Nephron progenitor cell (in vitro differentiated cells): Measurements from ENCODE around the gene RAMP3.

Experiments used
- DNase-seq: peaks from one replicate; pipeline ENCODE4 v3.0.0; 2021
- H3K27ac Mint-ChIP-seq: 2 replicates; pipeline ENCODE4 v1.8.0; 2021; ENCODE audit warnings: mild to moderate bottlenecking, moderate library complexity, mixed read lengths
- H3K27me3 Mint-ChIP-seq: 2 replicates; pipeline ENCODE4 v1.8.0; 2021; ENCODE audit warnings: mild to moderate bottlenecking, low read depth, mixed read lengths; ENCODE audit not compliant: poor library complexity
- H3K36me3 Mint-ChIP-seq: 2 replicates; pipeline ENCODE4 v1.8.0; 2021; ENCODE audit warnings: low read depth, mixed read lengths
- H3K4me1 Mint-ChIP-seq: 2 replicates; pipeline ENCODE4 v1.8.0; 2021; ENCODE audit warnings: mixed read lengths
- H3K4me3 Mint-ChIP-seq: 2 replicates; pipeline ENCODE4 v1.8.0; 2021; ENCODE audit warnings: mild to moderate bottlenecking, moderate library complexity, mixed read lengths
- H3K9me3 Mint-ChIP-seq: 2 replicates; pipeline ENCODE4 v1.8.0; 2021; ENCODE audit warnings: mild to moderate bottlenecking, moderate library complexity, mixed read lengths
- TF ChIP-seq, protein P1 (sequence below): fragments of 200-600 bp; sonication (generic); IDR thresholded peaks from 2 replicates; pipeline ENCODE4 v1.5.0; 2021; ENCODE audit warnings: antibody characterized with exemption

The RAMP3 gene

DNA sequence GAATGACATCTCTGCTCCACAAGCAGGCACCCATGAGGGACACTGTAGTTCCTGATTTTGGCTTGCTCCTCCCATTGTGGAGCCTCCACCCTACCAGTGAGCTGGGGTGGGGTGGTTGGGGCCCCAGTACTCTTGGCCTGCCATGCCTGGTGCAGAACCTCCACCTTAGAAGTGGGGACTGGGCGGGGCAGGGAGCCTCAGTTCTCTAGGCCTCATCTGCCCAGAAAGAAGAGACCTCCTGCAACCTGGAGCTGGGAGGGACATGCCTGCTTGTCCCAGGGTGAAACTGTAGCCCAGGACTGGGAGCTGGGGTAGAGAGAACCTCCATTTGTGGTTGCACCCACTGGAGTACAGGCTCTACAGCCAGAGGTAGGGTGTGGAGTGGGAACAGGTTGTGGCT is 14.4 kb downstream of the RAMP3 start:
- H3K9me3 Mint-ChIP-seq: no peaks in the 10 kb centered on the region

DNA sequence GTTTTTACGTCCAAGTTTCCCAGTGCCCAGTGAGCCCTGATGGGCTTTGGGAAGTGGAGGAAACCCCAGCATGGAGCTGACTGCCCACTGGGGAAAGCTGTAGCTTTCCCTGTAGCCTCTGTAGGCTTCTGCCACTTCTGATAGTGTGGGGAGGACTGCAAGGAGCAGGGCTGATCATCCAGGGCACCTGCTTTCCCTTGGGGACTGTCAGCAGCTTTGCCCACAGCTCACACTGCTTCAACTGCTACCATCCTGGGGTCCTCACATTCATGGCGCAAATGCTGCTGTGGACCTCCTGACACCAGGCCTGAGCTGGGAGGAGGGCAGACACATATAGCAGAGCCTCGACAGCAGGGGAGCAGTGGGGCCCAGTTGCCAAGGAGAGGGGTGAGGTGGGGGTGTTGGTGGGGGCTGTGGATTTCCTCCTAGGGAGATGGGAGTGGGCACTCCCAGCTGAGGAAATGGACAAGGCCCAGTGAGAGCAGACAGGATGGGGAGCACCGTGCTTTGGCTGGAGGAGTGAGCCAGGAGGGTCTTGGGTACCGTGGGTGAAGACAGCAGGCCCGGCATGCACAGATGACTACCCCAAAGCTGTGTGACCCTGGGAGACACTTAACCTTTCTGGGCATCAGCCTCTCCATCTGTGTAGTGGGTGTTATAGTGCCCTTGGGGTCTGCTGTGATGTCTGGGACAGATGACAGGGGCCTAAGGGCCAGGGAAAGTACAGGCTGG is 16.2 kb downstream of the RAMP3 start:
- peaks cover 23% of the 10 kb centered on the region for H3K27me3 Mint-ChIP-seq
- H3K4me1 Mint-ChIP-seq: no peaks in the 10 kb centered on the region
- H3K27ac Mint-ChIP-seq: no peak overlapping the region
- TF ChIP-seq, protein P1, sequence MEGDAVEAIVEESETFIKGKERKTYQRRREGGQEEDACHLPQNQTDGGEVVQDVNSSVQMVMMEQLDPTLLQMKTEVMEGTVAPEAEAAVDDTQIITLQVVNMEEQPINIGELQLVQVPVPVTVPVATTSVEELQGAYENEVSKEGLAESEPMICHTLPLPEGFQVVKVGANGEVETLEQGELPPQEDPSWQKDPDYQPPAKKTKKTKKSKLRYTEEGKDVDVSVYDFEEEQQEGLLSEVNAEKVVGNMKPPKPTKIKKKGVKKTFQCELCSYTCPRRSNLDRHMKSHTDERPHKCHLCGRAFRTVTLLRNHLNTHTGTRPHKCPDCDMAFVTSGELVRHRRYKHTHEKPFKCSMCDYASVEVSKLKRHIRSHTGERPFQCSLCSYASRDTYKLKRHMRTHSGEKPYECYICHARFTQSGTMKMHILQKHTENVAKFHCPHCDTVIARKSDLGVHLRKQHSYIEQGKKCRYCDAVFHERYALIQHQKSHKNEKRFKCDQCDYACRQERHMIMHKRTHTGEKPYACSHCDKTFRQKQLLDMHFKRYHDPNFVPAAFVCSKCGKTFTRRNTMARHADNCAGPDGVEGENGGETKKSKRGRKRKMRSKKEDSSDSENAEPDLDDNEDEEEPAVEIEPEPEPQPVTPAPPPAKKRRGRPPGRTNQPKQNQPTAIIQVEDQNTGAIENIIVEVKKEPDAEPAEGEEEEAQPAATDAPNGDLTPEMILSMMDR: no peak
- no peak for DNase-seq
- H3K4me3 Mint-ChIP-seq: no peak overlapping the region
- no peaks in the 10 kb centered on the region for H3K9me3 Mint-ChIP-seq
- no peaks in the 10 kb centered on the region for H3K36me3 Mint-ChIP-seq

More for the DNA sequence above, 14.4 kb downstream of the RAMP3 start:
- Mint-ChIP-seq H3K36me3 (no peaks in the 10 kb centered on the region), H3K4me3 (no peak overlapping the region), H3K27ac (no peak overlapping the region), H3K4me1 (no peaks in the 10 kb centered on the region), H3K27me3 (peaks cover 21% of the 10 kb centered on the region)
- TF ChIP-seq, protein P1: no peak
- no peak for DNase-seq

DNA sequence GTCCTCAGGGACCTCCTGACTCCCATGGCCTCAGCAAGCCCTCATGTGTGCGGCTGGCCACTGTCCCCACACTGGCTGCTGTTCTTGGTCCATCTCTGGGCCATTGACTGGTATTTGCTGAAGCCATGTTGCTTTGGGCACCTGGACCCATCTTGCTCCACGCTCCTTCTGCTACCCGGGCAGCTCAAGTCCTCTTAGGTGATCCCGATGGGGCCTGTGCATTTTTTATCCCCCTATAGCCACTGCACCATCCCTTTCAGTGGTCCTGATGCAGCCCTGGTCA is 16.7 kb downstream of the RAMP3 start:
- Mint-ChIP-seq H3K27ac (no peak overlapping the region), H3K9me3 (no peaks in the 10 kb centered on the region), H3K4me1 (no peaks in the 10 kb centered on the region), H3K4me3 (no peak overlapping the region), H3K36me3 (no peaks in the 10 kb centered on the region), H3K27me3 (peaks cover 25% of the 10 kb centered on the region)
- TF ChIP-seq, protein P1: no peak
- DNase-seq: no peak

DNA sequence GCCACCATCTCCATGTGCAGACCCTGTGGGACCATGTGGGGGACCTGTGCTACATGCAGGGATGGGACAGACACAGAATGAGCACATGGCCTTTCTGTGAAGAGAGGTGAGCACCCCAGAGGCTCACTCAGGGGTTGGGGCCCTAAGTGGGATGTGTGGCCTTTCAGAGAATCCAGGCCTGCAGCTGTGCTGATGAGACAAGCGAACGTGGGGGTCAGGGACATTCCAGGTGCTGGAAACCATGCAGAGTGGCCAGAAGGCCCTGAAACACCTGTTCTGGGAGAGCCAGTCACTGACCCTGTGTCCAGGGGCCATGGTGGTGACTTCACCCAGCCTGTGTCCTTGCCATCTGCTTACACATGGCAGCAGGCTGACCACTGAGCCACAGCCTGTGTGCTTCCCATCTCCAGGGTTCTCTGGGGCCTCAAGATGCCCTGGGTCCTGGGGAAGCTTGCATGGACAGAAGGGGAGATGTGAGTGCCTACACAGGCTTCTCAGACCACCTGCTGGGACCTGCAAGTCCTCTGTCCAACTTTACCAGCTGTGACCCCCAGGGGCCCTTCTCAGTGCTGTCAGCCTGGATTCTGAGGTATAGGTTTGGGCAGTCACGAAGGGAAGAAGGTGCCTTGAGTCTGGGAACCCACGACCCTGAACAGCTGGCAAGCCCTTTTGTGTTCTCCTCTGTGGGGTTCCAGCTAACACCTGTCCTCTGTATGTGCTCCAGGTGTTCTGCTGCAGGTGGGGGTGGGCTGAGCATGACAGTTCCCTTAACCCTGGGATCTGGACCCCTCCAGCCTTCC is 17.6 kb downstream of the RAMP3 start:
- Mint-ChIP-seq H3K27me3 (peaks cover 22% of the 10 kb centered on the region), H3K36me3 (no peaks in the 10 kb centered on the region), H3K4me1 (no peaks in the 10 kb centered on the region), H3K27ac (no peak overlapping the region), H3K4me3 (no peak overlapping the region), H3K9me3 (no peaks in the 10 kb centered on the region)
- TF ChIP-seq, protein P1: no peak
- DNase-seq: no peak

DNA sequence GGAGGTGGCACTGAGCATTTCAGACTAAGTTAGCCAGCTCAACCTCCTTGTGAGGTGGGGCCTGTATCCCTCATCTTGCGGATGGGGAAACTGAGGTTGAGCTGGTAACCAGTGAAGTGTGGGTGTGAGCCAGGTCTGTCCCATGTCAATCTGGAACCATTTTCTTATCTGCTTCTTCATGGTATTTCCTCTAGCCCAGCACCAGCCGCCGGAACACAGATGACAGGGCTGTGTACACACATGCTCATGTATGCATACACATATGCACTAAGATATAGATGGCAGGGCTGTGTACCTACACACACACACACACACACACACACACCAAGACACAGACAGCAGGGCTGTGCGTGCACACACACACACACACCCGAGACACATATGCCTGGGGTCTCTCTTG is 18.5 kb downstream of the RAMP3 start:
- H3K36me3 Mint-ChIP-seq: no peaks in the 10 kb centered on the region
- TF ChIP-seq, protein P1: no peak
- H3K4me3 Mint-ChIP-seq: no peak overlapping the region
- DNase-seq: no peak
- H3K27me3 Mint-ChIP-seq: peaks cover 19% of the 10 kb centered on the region
- no peaks in the 10 kb centered on the region for H3K9me3 Mint-ChIP-seq
- no peak overlapping the region for H3K27ac Mint-ChIP-seq
- H3K4me1 Mint-ChIP-seq: no peaks in the 10 kb centered on the region
